ENCODE results near the gene KAT6B.

The KAT6B gene

DNA sequence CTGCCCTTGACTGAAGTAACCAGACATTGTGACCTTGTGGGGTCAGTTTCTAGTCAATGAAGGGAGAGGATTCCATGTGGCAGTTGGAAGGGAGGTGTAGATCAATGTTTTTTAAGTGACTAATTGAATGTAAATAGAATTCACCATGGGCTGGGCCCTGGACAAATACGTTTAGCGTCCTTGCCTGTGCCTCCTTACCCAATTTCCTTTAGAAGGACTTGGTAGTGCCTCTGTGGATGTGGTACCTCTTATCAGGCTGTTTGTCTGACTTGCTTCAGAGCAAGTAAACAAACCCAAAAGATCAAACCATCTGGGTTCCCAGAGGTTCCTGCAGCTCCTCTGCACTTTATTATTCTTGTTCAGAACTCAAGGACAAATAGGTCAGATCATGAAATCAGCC is 4.3 kb upstream of the KAT6B start:
- intact Hi-C loops (cut with DNase I): loop anchor here (10.0 kb wide), 3 partner anchors 193 to 393 kb away; partner anchors contain the start of gene VDAC2
- DNase-seq: no peak

DNA sequence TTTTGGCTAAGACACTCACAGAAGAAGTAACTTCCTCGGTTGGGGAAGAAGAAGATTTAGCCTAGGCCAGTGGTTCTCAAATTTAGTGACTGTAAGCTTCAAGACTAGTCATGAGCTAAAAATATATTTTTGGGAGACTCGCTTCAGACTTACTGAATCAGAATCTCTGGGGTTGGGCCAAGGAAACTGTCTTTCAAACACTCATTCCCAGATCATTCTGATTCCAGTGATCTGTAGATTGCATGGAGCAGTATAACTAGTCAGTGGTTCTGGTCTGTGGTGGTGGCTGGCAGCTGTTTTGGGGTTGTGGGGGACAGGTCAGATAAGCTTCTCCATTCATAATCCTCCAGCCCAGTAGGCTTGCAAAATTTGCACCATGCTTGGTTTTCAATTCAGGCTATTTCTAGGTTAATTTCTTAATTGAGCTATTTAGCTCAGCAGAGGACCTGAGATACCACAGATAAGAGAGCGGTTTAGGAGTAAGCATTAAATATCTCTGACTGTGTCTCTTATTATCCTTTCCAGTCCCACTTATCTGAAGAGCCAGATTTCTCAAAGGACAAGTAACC is 3.8 kb upstream of the KAT6B start:
- intact Hi-C loops (cut with DNase I): loop anchor here (10.0 kb wide), 3 partner anchors 192 to 392 kb away; partner anchors contain the start of gene VDAC2
- DNase-seq: no peak

DNA sequence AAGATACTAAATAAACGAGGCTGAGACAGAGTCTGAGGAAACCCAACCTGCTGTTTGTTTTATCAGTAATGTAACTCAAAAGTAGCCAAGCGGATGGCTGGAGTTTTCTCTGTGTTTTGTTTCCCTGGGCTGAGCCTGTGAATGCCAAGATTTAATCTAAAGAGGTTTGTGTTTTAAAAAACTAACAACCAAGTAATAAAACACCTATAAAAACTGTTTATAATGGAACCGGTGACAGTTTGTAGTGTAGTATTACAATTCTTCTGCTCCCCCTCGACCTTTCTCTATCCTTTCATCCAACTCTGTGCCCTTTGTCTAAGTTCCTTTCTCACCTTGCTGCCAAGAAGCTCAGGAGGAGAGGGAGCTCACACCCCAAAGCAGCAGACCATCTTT is 2.6 kb upstream of the KAT6B start:
- intact Hi-C loops (cut with DNase I): loop anchor here (10.0 kb wide), 3 partner anchors 191 to 391 kb away; partner anchors contain the start of gene VDAC2
- DNase-seq: no peak

DNA sequence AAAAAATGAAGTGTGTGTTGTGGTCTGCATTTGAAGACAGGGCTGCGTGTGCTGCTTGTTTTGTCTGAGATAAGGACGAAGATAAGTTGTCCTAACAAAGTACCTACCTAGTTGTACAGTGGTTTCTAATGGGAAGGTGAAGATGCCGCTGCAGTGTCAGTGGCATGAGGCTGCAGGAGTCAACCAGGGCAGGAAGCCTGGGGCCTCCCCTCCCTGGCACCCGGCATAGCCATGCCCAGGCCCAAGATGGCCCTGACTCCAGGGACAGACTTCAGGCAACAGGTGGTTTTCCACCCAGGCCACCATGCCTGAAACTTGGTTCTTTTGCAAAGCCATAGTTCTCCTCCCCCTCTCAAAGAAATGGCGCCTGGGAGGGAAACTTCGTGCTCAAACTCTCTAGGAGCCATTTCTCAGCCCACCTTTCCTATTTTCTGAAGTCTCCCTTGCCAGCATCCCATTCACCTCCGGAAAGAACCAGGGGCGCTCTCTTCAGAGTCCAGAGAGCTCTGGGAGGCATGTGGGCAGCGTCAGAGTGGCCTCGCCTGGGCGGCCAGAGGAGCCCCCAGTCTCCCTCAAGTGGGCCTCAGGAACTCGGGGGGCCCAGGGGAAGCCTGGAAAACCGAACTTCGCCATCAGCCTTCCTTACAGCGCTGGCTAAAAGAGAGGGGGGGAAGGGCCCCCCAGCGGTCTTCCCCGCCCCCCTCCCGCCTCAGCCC is 2.1 kb upstream of the KAT6B start:
- intact Hi-C loops (cut with DNase I): loop anchor here (10.0 kb wide), 3 partner anchors 190 to 390 kb away; partner anchors contain the start of gene VDAC2
- DNase-seq: peak in 20 of 42 donors; percentile 10 to 53 (median 20)

DNA sequence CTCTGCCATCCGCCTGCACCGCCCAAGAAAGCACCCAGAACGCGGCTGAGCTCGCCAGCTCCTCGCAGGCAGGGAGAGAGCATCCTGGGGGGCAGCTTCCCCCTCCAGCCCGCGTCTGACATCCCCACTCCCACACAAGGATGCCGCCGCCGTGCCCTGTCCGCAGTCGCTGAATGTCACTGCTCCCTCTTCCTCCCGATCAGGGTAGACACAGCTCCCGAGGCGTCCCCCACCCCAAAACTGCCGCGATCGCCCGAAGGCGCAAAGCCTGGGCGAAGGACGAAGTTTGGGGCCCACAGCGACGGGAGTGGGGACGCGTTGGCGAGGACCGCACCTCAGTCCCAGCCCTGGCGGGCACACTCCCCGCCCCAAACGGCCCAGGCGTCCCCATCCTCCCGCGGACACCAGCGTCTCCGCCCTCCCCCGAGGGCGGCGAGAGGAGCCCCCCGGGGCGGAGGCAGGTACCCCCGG is 1.5 kb upstream of the KAT6B start:
- DNase-seq: peak in 37 of 42 donors; percentile 16 to 76 (median 51)
- intact Hi-C loops (cut with DNase I): loop anchor here (5.0 to 10.0 kb wide), 4 partner anchors 102 to 390 kb away; partner anchors contain the start of gene VDAC2

DNA sequence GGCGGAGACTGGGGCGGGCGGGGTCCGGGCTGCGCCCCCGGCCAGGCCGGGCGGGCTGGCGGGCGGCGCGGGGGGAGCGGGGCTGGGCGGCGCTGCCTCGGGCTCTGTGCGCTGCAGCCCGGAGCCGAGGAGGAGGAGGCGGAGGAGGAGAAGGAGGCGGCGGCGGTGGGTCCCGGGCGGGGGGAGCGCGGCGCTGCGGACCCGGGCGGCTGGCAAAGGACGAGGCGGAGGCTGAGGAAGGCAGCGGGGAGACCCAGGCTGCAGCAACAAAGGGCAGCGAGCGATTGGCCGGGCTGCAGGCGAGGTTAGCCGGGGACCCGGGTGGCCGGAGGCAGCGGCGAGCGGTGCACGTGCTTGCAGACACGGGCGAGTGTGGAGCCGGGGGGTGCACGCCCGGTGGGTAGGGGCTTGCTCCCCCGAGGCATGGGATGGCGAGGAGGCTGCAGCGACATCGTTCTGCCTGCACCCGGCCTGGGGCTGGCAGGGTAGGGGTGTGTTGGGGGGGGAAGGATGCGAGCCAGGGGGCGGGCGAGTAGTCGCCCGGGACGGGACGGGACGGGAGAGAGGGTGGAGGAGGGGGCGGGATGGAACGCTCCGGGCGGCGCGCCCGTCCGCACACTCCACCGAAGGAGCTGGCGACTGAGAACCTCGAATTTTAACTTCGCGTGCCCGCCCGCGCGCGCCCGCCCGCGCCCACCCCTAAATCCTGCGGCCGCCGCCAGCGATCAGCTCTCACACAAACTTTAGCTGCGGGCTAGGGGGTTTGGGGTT is 844 bp upstream of the KAT6B start:
- peak in 41 of 42 donors; percentile 25 to 83 (median 69) for DNase-seq
- intact Hi-C loops (cut with DNase I): loop anchor here (5.0 to 10.0 kb wide), 4 partner anchors 102 to 389 kb away; partner anchors contain the start of gene VDAC2

DNA sequence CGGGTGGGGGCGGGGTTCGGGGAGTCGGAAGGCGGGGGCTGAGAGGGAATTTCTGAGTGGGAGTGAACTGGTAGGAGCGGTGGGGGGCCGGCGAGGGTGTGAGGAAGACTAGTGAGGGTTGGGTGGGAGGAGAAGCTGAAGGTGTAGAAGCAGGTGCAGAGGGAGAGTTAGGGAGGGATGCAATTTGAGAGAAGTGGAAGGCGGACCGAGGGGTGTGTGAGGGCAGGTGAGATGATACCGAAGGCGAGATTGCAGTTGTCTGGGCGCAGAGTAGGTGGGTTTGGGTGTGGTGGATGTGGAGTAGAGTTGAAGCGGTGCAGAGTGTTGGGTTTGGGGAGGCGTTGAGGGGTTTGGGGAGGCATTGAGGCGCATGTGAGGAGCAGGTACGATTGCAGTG is 643 bp downstream of the KAT6B start:
- no peak for DNase-seq

DNA sequence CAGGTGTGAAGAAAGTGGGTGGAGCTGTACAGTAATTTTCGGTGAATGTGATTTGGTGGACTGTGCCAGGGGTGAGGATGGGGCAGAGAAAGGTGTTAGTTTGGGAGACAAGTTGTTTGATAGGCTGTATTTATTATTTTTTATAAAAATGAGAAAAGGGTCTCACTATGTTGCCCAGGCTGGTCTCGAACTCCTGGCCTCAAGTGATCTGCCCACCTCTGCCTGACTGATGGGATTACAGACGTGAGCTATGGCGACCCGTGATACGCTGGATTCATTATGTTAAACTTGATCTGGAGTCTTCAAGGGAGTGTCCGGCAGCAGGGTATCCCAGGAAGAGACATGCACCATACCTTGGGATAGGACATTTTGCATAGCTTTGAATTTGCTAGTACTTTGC is 1.3 kb downstream of the KAT6B start:
- intact Hi-C loops (cut with DNase I): loop anchor here (5.0 to 10.0 kb wide), 4 partner anchors 100 to 387 kb away; partner anchors contain the start of gene VDAC2
- no peak for DNase-seq

More for the DNA sequence above, 643 bp downstream of the KAT6B start:
- intact Hi-C loops (cut with DNase I): loop anchor here (5.0 to 10.0 kb wide), 4 partner anchors 100 to 388 kb away; partner anchors contain the start of gene VDAC2

DNA sequence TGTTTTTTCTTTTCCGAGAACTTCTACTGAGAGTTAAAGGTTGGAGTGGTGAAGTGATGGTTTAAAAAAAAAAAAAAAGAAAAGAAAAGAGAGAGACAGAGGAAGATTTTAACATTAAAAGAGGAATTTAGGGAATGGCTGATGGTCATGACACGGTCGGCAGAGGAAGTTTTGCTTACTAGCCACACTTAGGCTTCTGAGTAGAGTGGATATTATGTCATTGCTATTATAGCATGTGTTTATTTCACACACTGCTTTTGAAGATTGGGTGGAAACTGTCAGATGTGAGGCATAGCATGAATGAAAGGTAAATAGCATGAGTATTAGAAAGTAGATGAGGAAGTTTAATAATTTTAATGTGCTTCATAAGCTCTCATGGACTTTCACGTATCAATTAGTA is 2.5 kb downstream of the KAT6B start:
- DNase-seq: no peak
- intact Hi-C loops (cut with DNase I): loop anchor here (5.0 to 10.0 kb wide), 4 partner anchors 98 to 386 kb away; partner anchors contain the start of gene VDAC2

DNA sequence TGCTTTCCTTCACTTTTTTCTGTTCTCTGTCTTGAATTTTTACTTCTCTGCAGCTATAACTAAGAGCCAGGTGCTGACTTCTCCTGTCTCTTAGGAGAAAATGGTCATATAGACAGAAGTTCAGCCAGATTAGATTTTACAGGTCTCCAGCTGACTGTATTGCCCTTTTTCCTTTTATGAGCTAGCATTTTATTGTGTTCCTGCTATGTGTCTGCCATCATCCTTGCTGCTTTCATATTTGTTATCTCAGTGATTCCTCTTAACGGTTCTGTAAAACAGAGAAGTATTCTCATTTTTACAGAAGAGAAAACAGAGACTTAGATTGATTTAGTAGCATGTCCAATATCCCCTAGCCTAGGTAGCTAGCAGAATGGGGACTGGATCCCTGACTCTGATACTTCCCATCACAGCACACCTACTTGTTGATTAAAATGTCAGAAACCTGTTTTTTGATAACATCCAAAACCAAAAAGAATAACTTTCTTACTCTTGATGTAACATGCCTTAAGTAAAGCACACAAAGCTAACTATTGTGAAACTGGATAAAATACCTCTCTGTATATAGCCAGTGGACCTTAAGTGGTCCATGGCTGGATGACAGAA is 5.2 kb downstream of the KAT6B start:
- DNase-seq: no peak
- intact Hi-C loops (cut with DNase I): no loop called here

DNA sequence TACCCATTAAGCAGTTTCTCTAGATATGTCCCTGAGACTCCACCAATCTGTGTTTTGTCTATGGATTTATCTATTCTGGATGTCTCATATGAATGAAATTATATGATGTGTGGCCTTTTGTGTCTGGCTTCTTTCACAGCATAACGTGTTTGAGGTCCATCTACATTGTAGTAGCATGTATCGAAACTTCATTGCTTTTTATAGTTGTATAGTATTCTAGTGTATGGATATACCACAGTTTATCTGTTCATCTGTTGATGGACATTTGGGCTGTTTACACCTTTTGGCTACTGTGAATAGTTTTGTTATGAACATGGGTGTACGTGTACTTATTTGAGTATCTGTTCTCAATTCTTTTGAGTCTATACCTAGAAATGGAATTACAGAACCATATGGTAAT is 9.6 kb downstream of the KAT6B start:
- intact Hi-C loops (cut with DNase I): no loop called here
- no peak for DNase-seq

DNA sequence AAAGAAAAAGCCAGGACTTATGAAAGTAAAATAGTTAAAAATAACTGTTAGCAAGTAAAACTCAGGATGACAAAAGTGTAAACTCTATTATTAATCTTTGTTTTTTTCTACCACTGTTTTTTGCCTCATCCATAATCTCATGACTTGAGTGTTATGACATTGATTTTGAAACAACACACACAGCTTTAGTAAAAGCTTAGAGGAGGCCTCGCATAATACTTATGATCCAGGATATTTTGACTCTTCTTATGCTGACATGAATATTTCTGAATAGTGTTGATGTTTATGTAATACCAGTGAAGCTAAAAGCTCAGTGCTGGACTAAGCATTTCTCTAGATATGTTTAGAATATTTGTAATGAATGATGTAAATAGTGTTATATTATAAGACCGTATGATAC is 10.5 kb downstream of the KAT6B start:
- intact Hi-C loops (cut with DNase I): no loop called here
- DNase-seq: no peak

DNA sequence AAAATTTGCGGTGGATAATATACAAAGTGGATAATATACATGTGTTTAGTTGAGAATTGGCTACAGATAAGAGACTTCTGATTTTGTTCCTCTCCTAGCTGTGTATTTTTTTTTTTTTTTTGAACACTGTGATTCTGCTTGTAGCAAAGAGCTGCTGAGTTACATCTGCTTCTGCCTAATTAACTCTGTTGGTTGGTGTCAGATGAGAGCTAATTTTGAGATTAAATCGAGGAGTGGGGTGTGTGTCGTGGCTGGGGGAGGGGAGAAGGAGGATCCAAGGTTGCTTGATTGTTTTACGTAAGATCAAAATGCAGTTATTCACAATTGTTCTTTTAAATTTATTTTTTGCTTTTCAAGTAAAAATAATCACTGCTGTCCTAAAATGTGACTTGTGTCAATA is 11.3 kb downstream of the KAT6B start:
- no peak for DNase-seq
- intact Hi-C loops (cut with DNase I): no loop called here

DNA sequence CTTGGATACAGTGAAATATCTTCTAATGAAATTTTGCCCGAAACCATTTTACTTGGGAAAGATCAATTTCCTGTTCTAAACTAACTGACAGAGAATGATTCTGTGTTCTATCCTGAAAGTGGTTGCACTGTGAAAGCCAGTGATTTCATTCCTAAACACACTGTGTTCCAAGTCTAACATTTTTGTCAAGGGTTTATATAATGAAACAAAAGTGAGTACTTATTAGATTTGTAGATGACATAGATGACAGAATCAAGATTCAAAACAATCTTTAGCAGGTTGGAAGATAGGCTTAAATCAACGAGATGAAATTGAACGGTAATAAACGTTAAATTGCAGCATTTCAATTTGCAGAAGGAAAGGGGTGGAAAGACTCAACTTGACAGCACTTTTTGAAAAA is 13.3 kb downstream of the KAT6B start:
- intact Hi-C loops (cut with DNase I): no loop called here
- DNase-seq: no peak

DNA sequence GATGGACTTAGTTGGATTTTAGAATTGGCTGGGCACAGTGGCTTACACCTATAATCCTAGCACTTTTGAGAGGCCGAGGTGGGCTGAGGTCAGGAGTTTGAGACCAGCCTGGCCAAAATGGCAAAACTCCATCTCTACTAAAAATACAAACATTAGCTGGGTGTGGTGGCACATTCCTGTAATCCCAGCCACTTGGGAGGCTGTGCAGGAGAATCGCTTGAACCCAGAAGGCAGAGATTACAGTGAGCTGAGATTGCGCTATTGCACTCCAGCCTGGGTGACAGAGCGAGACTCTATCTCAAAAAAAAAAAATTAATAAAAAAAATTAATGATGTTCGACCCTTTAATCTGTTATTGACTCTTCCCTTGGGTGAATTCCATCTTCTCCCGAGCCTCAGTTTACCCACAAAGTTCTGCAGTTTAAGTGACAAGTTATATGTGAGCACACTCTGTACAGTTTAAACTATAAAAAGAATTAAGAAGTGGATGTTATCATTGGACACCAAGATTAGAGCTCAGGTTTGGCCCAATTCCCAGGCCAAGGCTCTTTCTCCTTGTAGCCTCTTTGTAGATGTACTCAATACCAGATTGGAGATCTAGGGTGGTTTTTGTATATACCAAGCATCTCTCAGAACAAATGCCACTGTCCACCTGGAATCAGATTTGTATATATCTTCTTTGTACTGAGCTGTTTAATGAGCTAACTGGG is 15.0 kb downstream of the KAT6B start:
- no peak for DNase-seq
- intact Hi-C loops (cut with DNase I): no loop called here

DNA sequence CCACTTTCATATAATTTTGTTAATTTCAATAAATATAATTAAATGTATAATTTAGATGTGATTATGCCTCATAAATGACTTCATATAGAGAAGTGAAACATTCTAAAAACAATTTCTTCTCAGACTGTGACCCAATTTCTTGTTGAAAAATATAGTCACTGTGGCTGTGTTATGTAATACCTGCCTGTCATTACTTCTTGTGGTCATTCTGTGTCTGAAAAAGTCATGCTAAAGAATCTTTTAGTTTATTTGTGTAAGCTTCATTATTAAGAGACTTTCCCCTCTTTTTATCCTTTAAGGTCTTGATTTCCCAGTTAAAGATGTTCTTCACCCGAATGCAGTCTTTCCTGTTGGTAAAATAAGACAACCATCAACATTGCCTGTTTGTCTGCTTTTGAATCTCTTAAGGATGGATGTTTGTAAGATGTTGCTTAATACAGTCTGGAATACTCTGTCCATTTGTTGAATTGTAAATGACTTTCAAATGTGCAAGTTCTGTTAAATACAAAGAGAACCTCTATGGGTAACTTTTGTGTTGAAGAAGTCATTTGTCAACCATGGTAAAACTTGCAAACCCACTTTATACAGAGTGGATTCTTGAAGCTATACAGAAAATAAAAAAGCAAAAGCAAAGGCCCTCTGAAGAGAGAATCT is 16.0 kb downstream of the KAT6B start:
- DNase-seq: no peak
- intact Hi-C loops (cut with DNase I): no loop called here

DNA sequence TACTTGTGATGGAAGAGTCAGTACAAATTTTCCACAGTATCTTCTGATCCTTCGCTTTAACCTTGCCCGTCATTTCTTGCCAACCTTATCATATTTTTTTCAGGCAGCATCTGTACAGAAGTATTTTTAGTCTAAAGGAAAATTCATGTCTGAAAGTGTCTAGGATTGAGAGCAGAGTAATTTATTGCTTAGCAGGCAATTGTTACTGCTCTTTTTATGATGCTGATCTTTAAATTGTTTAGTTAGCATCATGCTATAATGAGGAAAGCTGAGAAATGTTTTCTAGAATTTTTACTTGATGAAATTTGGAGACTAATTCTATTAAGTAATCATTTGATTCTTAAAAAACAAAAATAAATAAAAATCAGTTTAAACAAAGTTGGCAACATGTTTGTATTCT is 20.6 kb downstream of the KAT6B start:
- intact Hi-C loops (cut with DNase I): no loop called here
- no peak for DNase-seq

DNA sequence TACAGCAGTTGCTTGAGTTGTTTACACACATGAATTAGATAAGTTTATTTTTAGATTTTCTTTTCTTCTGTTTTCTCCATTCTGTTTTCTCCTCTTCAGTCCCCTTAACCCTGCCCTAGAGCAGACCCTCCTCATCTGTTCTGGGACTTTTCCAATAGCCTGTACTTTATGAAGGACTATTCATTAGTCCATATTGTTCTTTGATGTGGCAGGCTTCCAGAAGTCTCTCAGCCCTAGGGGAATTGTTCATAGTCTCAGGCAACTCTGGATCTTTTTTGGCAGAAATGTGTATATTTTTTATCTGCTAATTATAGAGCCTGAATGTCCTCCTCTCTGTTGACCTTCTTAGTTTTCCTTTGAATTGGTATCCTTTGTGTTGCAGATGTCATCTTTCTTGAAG is 25.4 kb downstream of the KAT6B start:
- intact Hi-C loops (cut with DNase I): no loop called here
- DNase-seq: no peak

Data from head of caudate nucleus (tissue), 42 donors.